Renal cortex interstitium (tissue), 11 donors: ENCODE data around the gene OR2B2. TPM values are rescaled to one million over a fixed set of nuclear protein-coding genes. Genes with fewer than 3 reads are reported as not detected.
A peak's percentile ranks its signal among the peaks of the same experiment; 100 is the strongest.

ENCODE experiments used
- DNase-seq, 11 donors: peaks; one replicate each; pipeline ENCODE4 v3.0.0-alpha.2; 2013; ENCODE audit warnings: low read depth in 9 of 11, low spot score in 4 of 11; ENCODE audit errors: extremely low read depth in 1 of 11
- polyA plus RNA-seq, 3 donors: library from polyadenylated mRNA; unstranded; fragments of 120-200 nt; gene quantifications; one replicate each; pipeline ENCODE4 v1.2.1, GENCODE V29; 2013; ENCODE audit not compliant: insufficient read length in 3 of 3

OR2B2 gene
- polyA plus RNA-seq, 3 donors = not detected

GRCh38 chr6:27894839-27895762, 17.1 kb downstream of the OR2B2 start:
- peak in 7 of 11 donors; percentile 77 to 89 (median 83) for DNase-seq

- peak in 8 of 11 donors; percentile 84 to 96 (median 92) for DNase-seq
These were observed 18.1 kb downstream of the OR2B2 start for GRCh38 chr6:27893836-27894807.

GRCh38 chr6:27893059-27893835, 18.9 kb downstream of the OR2B2 start:
- DNase-seq = peak; percentile 89 to 98 (median 95)

GRCh38 chr6:27892649-27893058, 19.5 kb downstream of the OR2B2 start:
- peak in 1 of 11 donors; percentile 17 for DNase-seq

GRCh38 chr6:27891320-27891875, 20.8 kb downstream of the OR2B2 start:
- DNase-seq = no peak

GRCh38 chr6:27890445-27891319, 21.5 kb downstream of the OR2B2 start:
- peak in 10 of 11 donors; percentile 83 to 95 (median 88) for DNase-seq

- peak in 2 of 11 donors; percentile 22 to 35 for DNase-seq
These were observed 22.4 kb downstream of the OR2B2 start for GRCh38 chr6:27889628-27890444.

- DNase-seq = no peak
These were observed 22.9 kb downstream of the OR2B2 start for GRCh38 chr6:27889275-27889627.

- DNase-seq = no peak
These were observed 23.6 kb downstream of the OR2B2 start for GRCh38 chr6:27888566-27888965.

GRCh38 chr6:27886073-27886472, 26.1 kb downstream of the OR2B2 start:
- no peak for DNase-seq

- DNase-seq = no peak
These were observed 29.1 kb downstream of the OR2B2 start for GRCh38 chr6:27883136-27883535.

- no peak for DNase-seq
These were observed 29.6 kb downstream of the OR2B2 start for GRCh38 chr6:27882624-27883023.

GRCh38 chr6:27879837-27880236, 32.4 kb downstream of the OR2B2 start:
- no peak for DNase-seq

- no peak for DNase-seq
These were observed 38.2 kb downstream of the OR2B2 start for GRCh38 chr6:27874016-27874415.

GRCh38 chr6:27873021-27873940, 38.9 kb downstream of the OR2B2 start:
- DNase-seq = peak in 9 of 11 donors; percentile 75 to 91 (median 83)

- DNase-seq = peak in 2 of 11 donors; percentile 13 to 26
These were observed 39.6 kb downstream of the OR2B2 start for GRCh38 chr6:27872642-27873020.
